Bronchial epithelial cell (primary cell): ENCODE data around the gene MAP3K5. TPM values are rescaled to one million over a fixed set of nuclear protein-coding genes. Genes with fewer than 3 reads are reported as not detected.
A peak's percentile ranks its signal among the peaks of the same experiment; 100 is the strongest.

Source experiments
- DNase-seq: peaks from one replicate; pipeline ENCODE4 v3.0.0-alpha.2; 2010; ENCODE audit warnings: low read depth
- FAIRE-seq: peaks from 2 replicates; lab custom pipeline; 2011; peaks lifted over from hg19 to GRCh38; lab: Jason Lieb, UNC
- H3K27me3 ChIP-seq: 2 replicates; pipeline ENCODE4 v1.5.1; 2011; ENCODE audit warnings: low read length; ENCODE audit not compliant: control insufficient read depth, insufficient read depth
- H3K36me3 ChIP-seq: 2 replicates; pipeline ENCODE4 v1.5.1; 2011; ENCODE audit warnings: low read length; ENCODE audit not compliant: control insufficient read depth, insufficient read depth
- H3K4me3 ChIP-seq: 2 replicates; pipeline ENCODE4 v1.5.1; 2011; ENCODE audit warnings: mild to moderate bottlenecking, low read depth, low read length, control low read depth
- total RNA-seq: library from RNA; depleted of rRNA; stranded (reverse); fragments of >200 nt; gene quantifications from 2 replicates; pipeline ENCODE4 v1.2.1, GENCODE V29; 2014
- TF ChIP-seq, protein P1 (sequence below): IDR thresholded peaks from 2 replicates; pipeline ENCODE4 v1.5.1; 2011; ENCODE audit warnings: mild to moderate bottlenecking, moderate library complexity, low read length, control low read depth, inconsistent platforms; ENCODE audit not compliant: insufficient read depth, severe bottlenecking

The MAP3K5 gene
- total RNA-seq, 1 donor from 2014 or later: 8.2 TPM

- Histone ChIP-seq H3K4me3 (no peak overlapping the region), H3K27me3 (no peaks in the 10 kb centered on the region), H3K36me3 (no peaks in the 10 kb centered on the region)
- FAIRE-seq (no peak), DNase-seq (peak; percentile 91)
- TF ChIP-seq, protein P1, sequence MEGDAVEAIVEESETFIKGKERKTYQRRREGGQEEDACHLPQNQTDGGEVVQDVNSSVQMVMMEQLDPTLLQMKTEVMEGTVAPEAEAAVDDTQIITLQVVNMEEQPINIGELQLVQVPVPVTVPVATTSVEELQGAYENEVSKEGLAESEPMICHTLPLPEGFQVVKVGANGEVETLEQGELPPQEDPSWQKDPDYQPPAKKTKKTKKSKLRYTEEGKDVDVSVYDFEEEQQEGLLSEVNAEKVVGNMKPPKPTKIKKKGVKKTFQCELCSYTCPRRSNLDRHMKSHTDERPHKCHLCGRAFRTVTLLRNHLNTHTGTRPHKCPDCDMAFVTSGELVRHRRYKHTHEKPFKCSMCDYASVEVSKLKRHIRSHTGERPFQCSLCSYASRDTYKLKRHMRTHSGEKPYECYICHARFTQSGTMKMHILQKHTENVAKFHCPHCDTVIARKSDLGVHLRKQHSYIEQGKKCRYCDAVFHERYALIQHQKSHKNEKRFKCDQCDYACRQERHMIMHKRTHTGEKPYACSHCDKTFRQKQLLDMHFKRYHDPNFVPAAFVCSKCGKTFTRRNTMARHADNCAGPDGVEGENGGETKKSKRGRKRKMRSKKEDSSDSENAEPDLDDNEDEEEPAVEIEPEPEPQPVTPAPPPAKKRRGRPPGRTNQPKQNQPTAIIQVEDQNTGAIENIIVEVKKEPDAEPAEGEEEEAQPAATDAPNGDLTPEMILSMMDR: no peak
These were observed 17.8 kb downstream of the MAP3K5 start for GRCh38 chr6:136774228-136775041.

GRCh38 chr6:136773473-136773796 is 18.8 kb downstream of the MAP3K5 start:
- no peaks in the 10 kb centered on the region for H3K36me3 ChIP-seq
- H3K4me3 ChIP-seq: no peak overlapping the region
- TF ChIP-seq, protein P1: no peak
- H3K27me3 ChIP-seq: no peaks in the 10 kb centered on the region
- DNase-seq (no peak), FAIRE-seq (no peak)

DNA sequence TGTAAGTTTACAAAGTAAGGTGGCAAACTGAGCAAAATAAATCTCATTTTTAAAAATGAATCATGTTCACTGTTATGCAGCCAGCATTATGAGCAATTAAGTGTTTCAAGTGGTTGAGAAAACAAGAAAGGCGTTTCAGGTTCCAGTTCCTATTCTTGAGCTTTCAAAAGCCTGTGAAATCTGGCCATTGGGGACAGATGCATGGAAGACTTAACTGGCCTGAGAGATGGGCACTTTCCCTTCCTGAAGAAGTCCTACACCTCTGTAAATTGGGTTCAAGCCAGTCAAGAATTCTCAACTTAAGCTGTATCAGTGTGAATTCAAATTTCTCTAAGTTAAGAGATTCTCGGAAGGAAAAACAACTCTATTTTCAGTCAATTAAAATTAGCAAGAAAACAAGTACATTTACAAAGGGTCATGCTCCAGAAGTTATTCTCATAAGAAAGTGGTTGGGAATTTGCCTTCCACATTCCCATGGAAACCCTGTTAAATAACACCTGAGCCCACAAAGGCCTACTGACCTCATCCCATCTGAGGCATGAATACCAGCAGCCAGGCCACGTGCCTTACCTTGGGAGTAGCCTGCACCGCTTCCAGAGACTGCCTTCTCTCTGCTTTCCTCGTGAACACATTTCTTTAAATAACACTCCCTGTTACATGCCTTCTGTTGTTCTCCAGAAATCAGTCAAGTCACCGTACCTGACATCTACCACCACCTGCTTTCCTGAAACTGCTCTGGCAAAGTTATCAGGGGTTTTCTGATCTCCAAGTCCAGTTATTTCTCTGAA is 19.4 kb downstream of the MAP3K5 start:
- Histone ChIP-seq H3K27me3 (no peaks in the 10 kb centered on the region), H3K36me3 (no peaks in the 10 kb centered on the region), H3K4me3 (no peak overlapping the region)
- no peak for FAIRE-seq
- DNase-seq: peak; percentile 28
- TF ChIP-seq, protein P1: no peak

DNA sequence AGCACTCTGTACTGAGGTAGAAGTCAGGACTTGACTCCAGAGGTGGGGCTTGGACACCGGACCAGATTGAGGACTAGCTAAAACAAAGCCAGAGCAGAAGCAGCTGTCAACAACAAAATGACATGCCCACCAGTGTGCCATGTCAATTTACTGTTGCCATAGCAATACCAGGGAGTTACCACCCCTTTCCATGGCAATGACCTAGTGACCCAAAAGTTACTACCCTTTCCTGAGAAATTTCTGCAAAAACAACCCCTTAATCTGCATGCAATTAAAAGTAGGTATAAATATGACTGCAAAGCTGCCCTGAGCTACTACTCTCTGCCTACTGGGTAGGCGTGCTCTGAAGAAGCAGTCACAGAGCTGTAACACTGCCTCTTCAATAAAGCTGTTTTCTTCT is 21.0 kb downstream of the MAP3K5 start:
- TF ChIP-seq, protein P1: no peak
- no peak for DNase-seq
- no peak for FAIRE-seq
- H3K4me3 ChIP-seq: no peak overlapping the region
- H3K27me3 ChIP-seq: no peaks in the 10 kb centered on the region
- H3K36me3 ChIP-seq: no peaks in the 10 kb centered on the region

- TF ChIP-seq, protein P1: no peak
- no peak for DNase-seq
- no peak for FAIRE-seq
- Histone ChIP-seq H3K36me3 (no peaks in the 10 kb centered on the region), H3K27me3 (no peaks in the 10 kb centered on the region), H3K4me3 (no peak overlapping the region)
These were observed 22.5 kb downstream of the MAP3K5 start for GRCh38 chr6:136769759-136770158.
